GM19438 (cell line): ENCODE measurements around the gene CTBP2.
"Not testable (repeated sequence)": the region's sequence is repeated elsewhere in the genome, so short reads cannot be mapped to it uniquely, and the experiment has no call there.

ENCODE experiments used
- ATAC-seq: cut with Tn5 transposase; IDR thresholded peaks from one replicate; pipeline ENCODE4 v1.9.1; 2021; ENCODE audit warnings: low read depth; ENCODE audit not compliant: unreplicated experiment

The CTBP2 gene

DNA sequence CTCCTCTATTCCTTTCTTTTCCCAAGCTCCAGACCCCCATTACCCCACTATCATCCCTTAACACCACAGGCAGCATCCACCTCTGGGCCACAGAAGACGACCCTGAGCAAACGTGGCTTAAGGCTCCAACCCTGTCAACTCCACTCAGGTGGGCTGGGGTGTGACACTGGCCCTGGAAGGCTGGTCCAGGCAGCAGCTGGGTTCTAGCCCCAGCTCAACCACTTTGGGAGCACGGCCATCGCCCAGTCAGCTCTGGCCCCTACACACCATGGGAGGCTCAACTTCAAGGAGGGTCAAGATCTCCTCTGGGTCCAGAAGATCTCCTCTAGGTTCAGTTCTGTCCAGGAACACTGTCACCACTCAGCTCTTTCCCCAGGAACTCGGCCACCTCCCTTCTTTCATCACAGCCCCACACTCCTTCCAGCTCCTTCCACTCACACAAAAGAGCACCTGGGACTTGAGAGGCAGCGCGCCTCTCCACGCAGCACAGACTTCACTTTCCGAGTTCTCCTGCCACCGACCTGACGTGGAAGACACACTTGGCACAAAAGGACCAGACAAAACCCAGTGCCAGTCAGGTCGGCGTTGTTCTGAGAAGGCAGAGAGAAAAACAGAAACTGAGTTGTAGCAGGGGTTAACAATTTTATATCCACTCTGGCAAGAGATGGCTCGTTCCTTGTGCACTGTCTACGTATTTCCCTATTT lies 84.1 kb downstream of the CTBP2 start:
- no peak for ATAC-seq

DNA sequence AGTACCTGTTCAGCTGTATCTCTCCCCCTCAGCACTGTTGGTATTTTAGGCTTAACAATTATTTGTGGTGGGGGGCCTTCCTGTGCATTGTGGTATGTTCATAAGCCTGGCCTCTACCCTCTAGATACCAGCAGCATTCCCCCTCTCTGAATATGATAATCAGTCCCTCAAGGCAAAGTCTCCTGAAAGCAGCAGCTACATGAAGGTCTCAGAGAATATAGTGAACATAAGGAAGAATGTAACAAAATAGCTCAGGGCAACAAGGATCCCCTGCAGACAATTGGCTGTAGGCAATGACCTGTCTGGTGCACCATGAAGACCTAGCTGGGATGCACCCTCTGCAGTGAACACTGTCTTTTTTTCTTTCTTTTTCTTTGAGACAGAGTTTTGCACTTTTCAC lies 86.4 kb downstream of the CTBP2 start:
- no peak for ATAC-seq

DNA sequence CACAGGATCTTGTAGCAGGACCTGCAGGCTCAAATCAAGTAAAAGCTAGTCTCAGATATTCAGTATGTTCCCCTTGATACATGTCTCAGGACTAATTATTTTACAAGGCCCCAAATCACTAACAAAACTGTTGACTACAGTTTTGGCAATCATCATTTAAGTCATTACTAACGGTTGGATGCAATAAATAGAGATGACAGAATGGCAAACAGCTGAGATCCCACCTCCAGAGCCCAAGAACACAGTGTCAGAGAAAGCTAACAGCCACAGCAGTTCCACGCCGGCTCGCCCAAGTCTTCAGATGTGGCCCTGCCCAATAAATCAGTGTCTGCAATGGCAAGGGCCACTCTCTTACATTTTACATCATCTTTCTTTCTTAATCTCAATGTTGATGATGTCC lies 87.6 kb downstream of the CTBP2 start:
- ATAC-seq = no peak

DNA sequence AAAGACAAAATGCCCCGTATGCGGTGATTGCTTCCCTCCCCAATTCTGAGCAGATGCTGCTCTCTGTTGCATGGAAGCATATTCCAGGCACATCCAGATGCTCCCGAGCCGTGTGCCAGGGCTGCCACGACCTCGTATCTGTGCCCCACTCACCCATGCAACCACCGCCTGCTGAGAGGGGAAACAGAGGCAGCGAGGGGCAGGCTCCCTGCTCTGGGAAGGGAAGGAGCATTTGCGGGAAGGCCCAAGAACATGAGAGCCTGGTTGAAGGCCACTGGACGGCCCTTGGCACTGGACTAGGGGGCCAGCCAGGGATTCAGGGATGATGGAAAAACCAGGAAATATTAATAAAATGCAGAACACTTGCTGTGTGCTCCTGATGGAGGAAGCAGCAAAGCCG lies 89.4 kb downstream of the CTBP2 start:
- ATAC-seq = no peak

DNA sequence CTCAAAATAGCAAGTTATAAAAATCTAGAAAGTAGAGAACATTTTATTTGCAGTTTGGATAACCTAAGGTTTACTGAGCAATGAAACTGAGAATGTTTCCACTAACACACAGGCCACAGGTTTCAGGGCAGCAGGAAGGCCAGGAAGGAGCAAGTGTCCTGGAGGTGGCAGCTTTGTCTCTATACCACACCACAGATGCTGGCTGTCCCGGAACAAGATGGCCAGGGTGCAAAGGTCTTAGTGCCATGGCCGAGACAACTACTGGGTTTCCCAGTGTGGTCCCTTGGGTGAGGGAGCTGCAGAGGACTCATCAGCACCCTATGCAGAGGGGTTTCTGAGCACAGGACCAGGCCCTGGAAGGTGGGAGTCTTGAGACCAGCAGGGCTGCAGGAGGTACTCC lies 92.0 kb downstream of the CTBP2 start:
- ATAC-seq = no peak

DNA sequence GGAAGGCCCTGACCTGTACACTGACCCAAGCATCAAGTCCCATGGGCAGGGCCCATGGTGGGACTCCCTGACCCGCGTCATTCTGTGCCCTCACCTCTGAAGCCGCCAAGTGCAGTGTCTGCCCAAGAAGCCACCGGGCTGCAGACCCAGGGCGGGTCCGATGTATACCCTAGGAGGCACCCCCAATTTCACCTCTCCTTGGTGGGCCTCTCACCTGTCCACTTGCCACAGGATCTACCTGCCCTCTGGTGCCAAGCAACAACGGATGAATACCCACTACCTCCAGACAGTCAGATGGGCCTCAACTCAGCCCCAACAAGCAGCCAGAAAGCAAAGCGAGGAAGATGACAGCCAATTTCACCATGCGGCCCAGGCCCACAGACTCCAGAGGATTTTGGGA lies 92.6 kb downstream of the CTBP2 start:
- no peak for ATAC-seq

DNA sequence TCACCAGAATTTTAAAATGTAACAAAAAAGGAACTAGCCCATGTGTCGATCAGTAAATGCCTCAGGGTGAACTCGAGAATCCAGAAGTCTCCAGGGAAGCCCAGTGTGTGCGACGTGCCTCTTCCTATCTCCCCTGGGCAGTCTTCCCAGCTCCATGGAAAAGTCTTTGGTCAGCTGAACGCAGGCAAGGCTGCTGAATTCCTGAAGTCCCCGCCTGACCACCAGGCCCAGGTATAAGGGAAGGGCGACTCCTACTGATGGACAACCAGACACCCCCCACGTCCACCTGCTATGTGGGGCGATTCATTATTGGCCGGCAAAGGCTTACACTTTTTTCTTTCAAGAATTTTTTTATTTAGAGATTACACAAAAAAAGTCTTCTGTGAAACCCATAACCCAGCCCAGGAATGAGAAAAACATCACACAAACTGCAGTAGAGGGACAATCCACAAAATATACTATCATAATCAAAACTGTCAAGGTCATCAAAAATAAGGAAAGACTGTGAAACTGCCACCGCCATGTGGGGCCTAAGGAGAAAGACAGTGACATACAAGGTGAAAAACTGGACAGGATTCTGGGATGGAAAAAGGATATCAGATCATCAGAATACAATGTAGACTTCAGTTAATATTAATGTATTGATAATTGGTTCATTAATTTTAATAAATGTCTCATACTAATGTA lies 93.5 kb downstream of the CTBP2 start:
- ATAC-seq = no peak

DNA sequence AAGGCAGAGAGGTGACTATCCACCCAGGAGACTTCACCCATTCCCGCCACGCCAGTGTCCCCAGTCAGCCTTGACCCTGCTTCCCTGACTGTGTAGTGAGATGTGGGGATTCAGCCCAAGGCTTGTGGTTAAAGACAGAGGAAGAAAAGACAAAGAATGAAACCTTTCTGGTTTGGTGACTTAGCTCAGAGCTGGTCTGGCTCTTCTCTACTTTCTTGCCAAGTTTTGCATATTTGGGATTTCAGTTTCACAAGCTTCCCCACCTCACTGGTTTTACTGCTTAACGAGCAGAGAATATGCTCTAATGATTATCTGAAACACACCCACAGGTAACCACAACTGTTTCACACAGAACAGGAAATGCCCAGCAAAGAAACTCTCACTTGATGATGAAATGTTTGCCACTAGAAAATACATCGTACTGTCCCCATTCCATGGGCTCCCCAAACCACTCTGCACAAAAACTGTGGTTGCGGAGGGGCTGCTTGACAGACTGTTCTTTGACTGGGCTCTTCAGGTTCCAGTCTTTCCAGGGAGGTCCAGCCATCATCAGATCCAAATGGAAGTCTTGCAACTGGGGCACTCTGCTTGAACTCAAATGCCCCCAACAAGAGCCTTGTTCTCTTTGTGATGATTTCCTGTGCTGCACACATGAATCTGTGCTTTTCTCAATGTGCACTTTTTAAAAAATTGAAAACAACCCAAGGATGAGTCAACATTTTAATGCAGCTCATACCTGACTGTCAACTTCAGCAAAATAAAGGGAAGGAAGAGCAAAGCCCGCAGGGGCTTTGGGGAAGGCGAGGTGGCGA lies 95.5 kb downstream of the CTBP2 start:
- peak; percentile 94 for ATAC-seq

DNA sequence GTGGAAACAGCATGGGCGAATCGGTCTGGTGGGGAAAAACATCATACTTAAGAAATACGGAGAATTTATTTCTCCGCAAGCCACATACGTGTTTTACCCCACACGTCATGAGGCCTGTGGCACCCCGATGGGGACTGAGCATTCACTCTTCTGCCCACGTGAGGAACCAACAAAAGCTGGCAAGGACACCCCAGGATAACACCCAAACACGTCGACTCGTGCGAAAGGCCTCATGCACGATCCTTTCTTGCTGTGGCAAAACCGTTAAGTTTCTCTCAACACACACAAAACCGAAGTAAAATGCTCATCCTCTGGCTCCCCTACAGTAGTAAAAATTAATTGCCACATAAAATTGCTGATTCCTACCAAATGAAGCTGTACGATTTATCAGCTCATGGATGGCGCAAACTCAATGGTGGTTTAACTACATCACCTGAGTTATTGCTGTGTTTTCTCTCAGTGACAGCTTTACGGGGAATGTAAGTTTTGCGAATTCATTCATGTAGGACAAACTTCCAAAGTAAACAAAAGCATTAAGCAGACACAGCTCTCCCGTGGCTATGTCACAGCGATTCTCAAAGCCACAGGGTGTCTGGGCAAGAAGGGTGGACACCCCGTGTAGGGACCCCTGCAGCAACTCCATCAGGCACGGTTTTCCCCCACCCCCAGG lies 97.0 kb downstream of the CTBP2 start:
- no peak for ATAC-seq

DNA sequence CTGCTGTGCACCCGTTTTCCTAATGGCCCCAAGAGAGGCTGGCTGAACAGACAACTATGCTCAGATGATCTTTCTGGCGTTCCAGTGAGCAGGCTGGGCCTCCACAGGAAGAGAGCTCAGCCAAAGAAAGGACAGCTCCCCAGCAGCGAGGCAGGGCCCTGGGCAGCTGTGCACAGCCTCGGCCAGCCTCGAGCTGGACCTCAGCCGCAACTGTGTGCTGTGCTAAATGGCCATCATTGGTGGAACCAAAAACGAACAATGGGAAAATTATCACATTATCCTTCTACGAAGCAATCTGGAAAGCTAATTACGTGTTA lies 97.5 kb downstream of the CTBP2 start:
- no peak for ATAC-seq

DNA sequence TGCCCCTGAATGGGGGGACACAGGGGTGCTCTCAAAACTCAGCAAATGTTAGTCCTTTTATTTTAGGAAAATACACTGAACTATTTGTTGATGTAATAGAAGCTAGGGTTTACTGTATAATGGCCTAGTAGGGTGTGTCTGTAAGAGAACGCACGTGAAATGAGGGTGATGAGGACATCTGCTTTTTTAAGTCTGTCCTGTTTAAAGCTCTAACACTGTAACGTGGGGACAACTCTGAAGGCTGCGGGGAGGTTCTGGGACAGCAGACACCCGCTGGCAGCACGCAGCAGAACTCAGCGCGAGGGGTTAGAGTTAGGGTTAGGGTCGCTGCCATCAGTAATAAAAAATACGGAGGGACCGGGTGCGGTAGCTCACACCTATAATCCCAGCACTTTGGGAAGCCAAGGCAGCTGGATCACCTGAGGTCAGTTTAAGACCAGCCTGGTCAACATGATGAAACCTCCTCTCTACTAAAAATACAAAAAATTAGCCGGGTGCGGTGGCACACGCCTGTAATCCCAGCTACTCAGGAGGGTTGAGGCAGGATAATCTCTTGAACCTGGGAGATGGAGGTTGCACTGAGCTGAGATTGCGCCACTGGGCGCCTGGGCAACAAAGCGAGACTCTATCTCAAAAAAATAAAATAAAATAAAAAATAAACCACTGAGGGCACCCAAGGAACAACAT lies 98.0 kb downstream of the CTBP2 start:
- no peak for ATAC-seq

DNA sequence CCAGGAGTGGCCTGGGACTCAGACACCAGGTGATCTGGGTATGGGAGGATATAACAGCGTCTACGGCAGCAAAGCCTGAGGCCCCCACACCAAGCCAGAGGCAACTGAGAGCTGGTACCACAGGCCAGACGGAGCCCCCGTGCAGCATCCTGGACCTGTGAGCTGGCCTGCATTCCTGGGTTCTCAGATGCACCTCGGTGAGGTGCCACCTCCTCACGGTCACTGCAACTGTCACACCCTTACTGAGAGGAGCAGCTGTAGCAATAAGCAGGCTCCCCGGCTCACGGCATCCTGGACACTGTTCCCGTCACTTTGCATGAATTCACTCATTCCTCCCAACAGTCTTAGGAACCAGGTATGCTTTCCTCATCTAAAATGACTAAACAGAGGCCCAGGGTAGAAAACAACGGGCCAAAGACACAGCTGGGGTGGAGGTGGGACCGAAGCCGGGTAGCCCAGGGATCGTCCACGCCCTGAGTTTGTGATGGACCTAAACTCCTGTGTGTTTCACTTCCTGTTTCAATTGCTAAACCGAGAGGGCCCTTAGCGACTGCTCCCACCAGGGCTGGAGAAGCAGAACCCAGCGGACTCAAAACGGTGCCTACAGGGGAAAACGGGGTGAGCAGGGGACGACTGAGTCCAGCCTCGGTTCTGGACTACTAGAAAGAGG lies 98.7 kb downstream of the CTBP2 start:
- ATAC-seq = no peak

DNA sequence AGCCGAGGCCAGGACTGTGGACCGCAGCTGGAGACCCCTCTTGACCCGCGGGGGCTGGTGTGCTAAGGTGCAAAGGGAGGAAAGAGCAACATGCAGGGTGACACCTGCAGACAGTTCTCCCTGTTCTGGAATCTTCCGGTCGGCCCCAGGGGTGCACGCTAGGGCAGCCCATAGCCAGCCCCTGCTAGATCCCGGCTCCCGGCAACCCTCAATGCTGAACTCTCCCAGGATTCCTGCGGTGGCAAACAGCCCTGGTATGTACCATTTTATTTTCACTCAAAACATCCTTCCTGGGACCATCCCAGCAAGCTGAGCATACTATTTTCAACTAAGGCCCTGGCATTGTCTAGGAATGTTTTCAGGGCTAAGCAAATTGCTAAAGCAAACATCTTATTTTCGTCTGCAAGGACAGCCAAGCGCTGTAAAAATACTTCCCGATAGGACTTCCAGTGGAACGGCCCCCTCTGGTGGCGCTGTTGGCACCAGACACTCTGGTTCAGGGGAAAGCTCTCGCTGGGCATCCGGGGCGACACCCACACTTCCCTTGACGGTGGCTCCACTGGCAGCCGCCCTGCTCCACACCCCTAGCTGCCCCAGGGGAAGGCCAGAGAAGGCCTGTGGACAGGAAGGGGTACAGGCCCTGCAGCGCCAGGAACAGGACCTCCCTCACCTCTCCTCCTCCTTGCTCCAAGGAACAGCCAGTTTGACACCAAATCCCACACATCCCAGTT lies 99.4 kb downstream of the CTBP2 start:
- no peak for ATAC-seq

DNA sequence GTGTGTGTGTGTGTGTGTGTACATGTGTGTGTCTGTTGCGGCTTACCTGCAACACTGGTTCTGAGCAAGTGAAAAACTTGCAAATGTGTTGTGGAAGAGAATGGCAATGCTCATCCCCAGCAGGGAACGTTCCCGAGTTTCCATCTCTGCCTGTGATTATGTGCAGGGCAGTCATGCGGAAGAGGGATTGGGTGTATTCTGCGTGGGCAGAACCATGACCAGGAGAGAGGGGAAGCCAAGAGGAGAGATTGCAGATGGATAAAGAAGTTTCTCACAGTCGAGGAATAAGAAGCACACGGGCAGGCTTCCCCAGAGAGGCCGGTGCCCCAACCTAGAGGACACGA lies 99.9 kb downstream of the CTBP2 start:
- ATAC-seq = no peak

DNA sequence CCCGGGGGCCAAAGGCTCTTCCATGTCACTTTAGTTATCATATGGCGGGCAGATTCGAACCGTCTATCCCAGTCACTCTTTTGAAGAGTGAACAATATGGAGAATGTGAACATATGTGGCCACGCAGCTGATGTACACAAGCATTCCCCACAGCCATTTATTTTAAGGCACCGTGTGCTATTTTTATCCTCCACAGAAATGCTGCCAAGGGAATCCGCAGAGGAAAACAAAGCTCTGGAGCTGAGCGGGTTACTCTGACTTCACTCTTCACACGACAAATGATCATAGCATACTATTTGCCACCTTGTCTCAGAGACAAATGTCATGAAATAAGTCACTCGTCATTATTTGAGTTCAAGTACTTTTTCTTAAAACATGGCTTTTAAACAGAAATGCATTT lies 100.3 kb downstream of the CTBP2 start:
- ATAC-seq = no peak

DNA sequence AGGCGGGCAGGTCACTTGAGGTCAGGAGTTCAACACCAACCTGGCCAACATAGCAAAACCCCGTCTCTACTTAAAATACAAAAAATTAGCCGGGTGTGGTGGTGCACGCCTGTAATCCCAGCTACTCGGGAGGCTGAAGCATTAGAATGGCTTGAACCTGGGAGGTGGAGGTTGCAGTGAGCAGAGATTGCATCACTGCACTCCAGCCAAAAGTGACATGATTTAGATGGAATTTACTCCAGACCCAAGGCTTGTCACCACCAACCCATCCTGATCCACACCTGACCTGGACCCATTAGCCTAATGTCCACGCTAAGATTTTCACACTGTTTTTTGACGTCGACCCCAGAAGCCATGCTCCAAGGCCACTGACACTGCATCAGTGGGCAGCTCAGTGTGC lies 101.0 kb downstream of the CTBP2 start:
- ATAC-seq = not testable (repeated sequence)

DNA sequence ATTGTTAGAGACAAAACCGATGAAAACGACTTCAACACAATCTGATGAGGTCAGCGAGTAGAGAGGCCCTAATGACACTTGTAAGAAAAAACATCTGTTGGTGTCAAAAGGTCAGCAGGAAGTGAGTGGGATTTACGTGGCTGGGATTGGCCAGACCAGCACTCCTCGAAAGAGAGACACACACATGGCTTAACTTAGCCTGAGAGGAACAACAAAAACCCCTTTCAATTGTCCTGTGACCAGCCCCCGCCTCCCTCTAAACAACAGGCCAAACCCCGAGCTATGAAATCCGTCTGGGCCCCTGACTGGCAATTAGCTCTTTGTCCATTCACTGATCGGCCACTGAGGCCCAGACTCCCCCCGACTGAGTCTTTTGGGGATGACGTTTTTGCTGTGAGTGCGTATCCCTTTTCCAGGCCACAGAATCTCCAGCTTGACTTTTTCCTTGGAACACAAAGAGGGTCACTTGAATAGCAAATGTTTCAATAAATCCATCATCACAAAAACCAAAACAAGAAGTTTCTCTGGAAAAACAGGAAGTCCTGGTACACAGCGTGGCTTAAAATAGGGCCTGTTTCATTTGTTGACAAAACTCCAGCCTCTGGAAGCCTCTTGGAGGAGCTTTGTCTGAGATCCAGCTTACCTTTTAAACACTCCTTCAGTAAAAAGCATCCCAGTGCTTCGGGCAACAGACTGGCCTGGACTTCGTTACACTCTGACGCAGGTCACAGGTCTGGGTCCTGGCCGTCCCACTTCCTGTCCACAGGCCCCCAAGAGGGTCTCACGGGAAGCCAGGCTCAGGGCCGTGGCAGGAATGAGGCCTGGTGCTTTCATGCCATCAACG lies 103.0 kb downstream of the CTBP2 start:
- no peak for ATAC-seq

DNA sequence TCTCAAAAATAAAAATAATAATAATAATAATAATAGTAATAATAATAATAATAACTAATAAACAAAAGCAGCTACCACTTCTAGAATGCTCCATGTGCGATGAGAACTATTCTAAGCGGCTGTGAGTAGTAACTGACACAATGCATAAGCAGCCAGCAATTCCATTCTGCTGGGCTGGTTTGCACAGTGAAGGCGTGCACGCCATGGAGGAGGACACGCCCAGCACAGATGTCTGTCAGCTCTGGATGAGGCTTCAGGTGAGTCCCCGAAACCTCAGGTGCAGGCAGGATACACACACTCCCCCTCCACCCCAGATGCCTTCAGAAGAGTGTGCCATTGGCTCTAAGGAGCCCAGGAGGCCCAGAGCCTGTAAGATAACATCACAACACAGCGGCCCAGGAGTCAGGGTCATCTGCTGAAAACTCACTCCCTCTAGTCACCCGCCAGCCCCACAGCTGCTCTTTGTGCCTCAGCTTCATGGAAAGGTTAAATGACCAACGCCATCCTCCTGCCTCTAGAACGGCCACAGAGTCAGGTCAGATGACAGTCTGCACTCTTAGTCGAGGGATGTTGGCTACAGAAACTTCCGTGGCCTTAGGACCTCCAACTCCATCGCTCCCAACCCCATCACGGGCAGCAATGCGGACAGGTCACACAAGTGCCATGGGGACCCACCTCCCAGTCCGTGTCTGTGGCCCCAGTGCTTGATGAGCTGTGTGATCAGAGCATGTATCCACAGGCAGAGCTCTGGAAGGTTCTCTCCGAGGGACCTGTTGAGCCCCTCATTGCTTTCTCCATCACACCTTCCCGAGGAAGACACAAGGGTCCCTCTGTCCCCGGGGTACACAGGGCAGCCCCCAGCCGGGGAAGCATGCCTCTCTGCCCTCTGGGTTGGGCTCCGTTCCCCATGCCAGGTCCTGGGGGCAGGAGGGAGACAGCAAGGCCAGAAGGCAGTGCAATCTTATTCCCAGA lies 103.9 kb downstream of the CTBP2 start:
- ATAC-seq = no peak
